Smooth muscle cell (in vitro differentiated cells): ENCODE data around the gene LRIT2. TPM values are rescaled to one million over a fixed set of nuclear protein-coding genes. Genes with fewer than 3 reads are reported as not detected.

Experiments used
- DNase-seq: peaks from one replicate; lab custom pipeline; 2025; ENCODE audit not compliant: unreplicated experiment; lab: John Stamatoyannopoulos, UW
- H2AFZ ChIP-seq: fragments of 200-600 bp; sonication (generic); 2 replicates; pipeline ENCODE4 v1.6.0; 2016; ENCODE audit warnings: antibody characterized with exemption, low read depth, mild to moderate bottlenecking
- H3F3A ChIP-seq: fragments of 200-600 bp; sonication (generic); 2 replicates; pipeline ENCODE4 v1.6.0; 2017; ENCODE audit warnings: antibody characterized with exemption, low read depth
- H3K27ac ChIP-seq: fragments of 200-600 bp; sonication (generic); 2 replicates; pipeline ENCODE4 v1.5.1; 2016; ENCODE audit warnings: low read depth, mild to moderate bottlenecking
- H3K27me3 ChIP-seq: fragments of 200-600 bp; sonication (generic); 2 replicates; pipeline ENCODE4 v1.6.1; 2016; ENCODE audit warnings: low read depth, mild to moderate bottlenecking
- H3K36me3 ChIP-seq: fragments of 200-600 bp; sonication (generic); 2 replicates; pipeline ENCODE4 v1.5.1; 2016; ENCODE audit warnings: low read depth
- H3K4me1 ChIP-seq: fragments of 200-600 bp; sonication (generic); 2 replicates; pipeline ENCODE4 v1.5.1; 2016; ENCODE audit warnings: low read depth
- H3K4me2 ChIP-seq: fragments of 200-600 bp; sonication (generic); 2 replicates; pipeline ENCODE4 v1.6.0; 2016; ENCODE audit warnings: mild to moderate bottlenecking
- H3K4me3 ChIP-seq: fragments of 200-600 bp; sonication (generic); 2 replicates; pipeline ENCODE4 v1.5.1; 2016; ENCODE audit warnings: mild to moderate bottlenecking
- H3K79me2 ChIP-seq: fragments of 200-600 bp; sonication (generic); 2 replicates; pipeline ENCODE4 v1.6.0; 2016; ENCODE audit warnings: low read depth, mild to moderate bottlenecking
- H3K9ac ChIP-seq: fragments of 200-600 bp; sonication (generic); 2 replicates; pipeline ENCODE4 v1.6.0; 2016; ENCODE audit warnings: low read depth
- H3K9me3 ChIP-seq: fragments of 200-600 bp; sonication (generic); replicated peaks from 2 replicates; pipeline ENCODE4 v1.5.1; 2016; ENCODE audit warnings: low read depth
- H4K20me1 ChIP-seq: fragments of 200-600 bp; sonication (generic); 2 replicates; pipeline ENCODE4 v1.6.0; 2016; ENCODE audit warnings: low read depth
- WGBS: methylation state at CpG from one replicate; pipeline ENCODE4 v1.1.7; 2016; ENCODE audit warnings: low lambda C conversion rate; 5-methylcytosine and 5-hydroxymethylcytosine counted together
- polyA plus RNA-seq: library from polyadenylated mRNA; unstranded; fragments of >200 nt; fragmentation: Nextera tagmentation; extraction: Ambion mirVana; gene quantifications from 2 replicates; pipeline ENCODE4 v1.2.1, GENCODE V29; 2016
- total RNA-seq: library from RNA; depleted of rRNA; stranded (reverse); fragments of >200 nt; gene quantifications from 2 replicates; pipeline ENCODE4 v1.2.3, GENCODE V29; 2014
- TF ChIP-seq, protein P1 (sequence below): fragments of 200-600 bp; sonication (generic); IDR thresholded peaks from 2 replicates; pipeline ENCODE4 v1.5.1; 2017; ENCODE audit warnings: borderline replicate concordance, mild to moderate bottlenecking, antibody characterized with exemption; ENCODE audit not compliant: insufficient read depth, poor library complexity, severe bottlenecking

The LRIT2 gene
- total and polyA plus RNA-seq, 2 experiments from 2014 or later = not detected

- Histone ChIP-seq H4K20me1 (no peaks in the 10 kb centered on the region), H3F3A (no peaks in the 10 kb centered on the region), H3K36me3 (no peaks in the 10 kb centered on the region), H3K79me2 (no peaks in the 10 kb centered on the region), H3K9me3 (no peaks in the 10 kb centered on the region), H3K27me3 (peaks cover 63% of the 10 kb centered on the region), H2AFZ (peak within 1 kb of the TSS; percentile 94), H3K27ac (no peak within 1 kb of the TSS), H3K9ac (no peak within 1 kb of the TSS), H3K4me3 (peak within 1 kb of the TSS; percentile 69), H3K4me2 (peak within 1 kb of the TSS; percentile 97), H3K4me1 (no peaks in the 10 kb centered on the region)
- TF ChIP-seq, protein P1, sequence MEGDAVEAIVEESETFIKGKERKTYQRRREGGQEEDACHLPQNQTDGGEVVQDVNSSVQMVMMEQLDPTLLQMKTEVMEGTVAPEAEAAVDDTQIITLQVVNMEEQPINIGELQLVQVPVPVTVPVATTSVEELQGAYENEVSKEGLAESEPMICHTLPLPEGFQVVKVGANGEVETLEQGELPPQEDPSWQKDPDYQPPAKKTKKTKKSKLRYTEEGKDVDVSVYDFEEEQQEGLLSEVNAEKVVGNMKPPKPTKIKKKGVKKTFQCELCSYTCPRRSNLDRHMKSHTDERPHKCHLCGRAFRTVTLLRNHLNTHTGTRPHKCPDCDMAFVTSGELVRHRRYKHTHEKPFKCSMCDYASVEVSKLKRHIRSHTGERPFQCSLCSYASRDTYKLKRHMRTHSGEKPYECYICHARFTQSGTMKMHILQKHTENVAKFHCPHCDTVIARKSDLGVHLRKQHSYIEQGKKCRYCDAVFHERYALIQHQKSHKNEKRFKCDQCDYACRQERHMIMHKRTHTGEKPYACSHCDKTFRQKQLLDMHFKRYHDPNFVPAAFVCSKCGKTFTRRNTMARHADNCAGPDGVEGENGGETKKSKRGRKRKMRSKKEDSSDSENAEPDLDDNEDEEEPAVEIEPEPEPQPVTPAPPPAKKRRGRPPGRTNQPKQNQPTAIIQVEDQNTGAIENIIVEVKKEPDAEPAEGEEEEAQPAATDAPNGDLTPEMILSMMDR = no peak
- DNase-seq = peak; percentile 32
- WGBS = 5% methylated on average over 37 of the region's 61 CpGs
Observed at GRCh38 chr10:84194424-84195043, 30.8 kb downstream of the LRIT2 start, which contains the start of gene CDHR1. TSS of gene CDHR1 (plus strand) at chr10:84194537. CDS start at chr10:84194761, 224 bp downstream.

- no peaks in the 10 kb centered on the region for H3K4me1 ChIP-seq
- 43% methylated on average over 5 of the region's 5 CpGs for WGBS
- H3K36me3 ChIP-seq = no peaks in the 10 kb centered on the region
- peak overlapping the region; percentile 94 for H2AFZ ChIP-seq
- H4K20me1 ChIP-seq = no peaks in the 10 kb centered on the region
- DNase-seq = no peak
- H3K27me3 ChIP-seq = peaks cover 63% of the 10 kb centered on the region
- TF ChIP-seq, protein P1 = no peak
- no peaks in the 10 kb centered on the region for H3F3A ChIP-seq
- no peak overlapping the region for H3K27ac ChIP-seq
- H3K4me2 ChIP-seq = peak overlapping the region; percentile 97
- H3K9me3 ChIP-seq = no peaks in the 10 kb centered on the region
- peak overlapping the region; percentile 69 for H3K4me3 ChIP-seq
- H3K79me2 ChIP-seq = no peaks in the 10 kb centered on the region
- H3K9ac ChIP-seq = no peak overlapping the region
Observed at GRCh38 chr10:84193846-84194423, 31.4 kb downstream of the LRIT2 start.

DNA sequence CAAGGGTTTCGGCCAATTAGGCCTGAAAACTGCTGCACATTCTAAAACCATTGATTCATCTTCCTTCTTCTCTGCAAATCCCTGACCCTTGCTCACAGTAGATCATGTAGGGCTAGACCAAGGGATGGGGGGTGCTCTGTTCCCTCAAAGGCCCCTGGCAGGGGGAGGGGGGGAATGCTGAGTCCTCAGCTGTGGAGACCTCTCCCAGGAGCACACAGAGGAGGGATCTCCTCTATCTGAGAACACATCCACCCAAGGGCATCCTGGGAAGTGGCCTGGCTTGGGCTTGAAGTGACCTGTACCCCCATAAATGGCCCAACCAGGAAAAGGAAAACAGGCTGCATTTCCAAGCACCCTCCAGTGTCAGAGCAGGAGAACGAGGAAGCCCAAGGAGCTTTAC is 32.0 kb downstream of the LRIT2 start:
- Histone ChIP-seq H3K4me1 (no peaks in the 10 kb centered on the region), H3K9ac (no peak overlapping the region), H3K36me3 (no peaks in the 10 kb centered on the region), H3K79me2 (no peaks in the 10 kb centered on the region), H3K27ac (no peak overlapping the region), H3K4me2 (no peak overlapping the region), H2AFZ (no peak overlapping the region), H3K27me3 (peaks cover 63% of the 10 kb centered on the region), H3F3A (no peaks in the 10 kb centered on the region), H3K9me3 (no peaks in the 10 kb centered on the region), H4K20me1 (no peaks in the 10 kb centered on the region), H3K4me3 (no peak overlapping the region)
- TF ChIP-seq, protein P1 = no peak
- no peak for DNase-seq
- WGBS = 87% methylated on average over 2 of the region's 2 CpGs

GRCh38 chr10:84191106-84191505 is 34.2 kb downstream of the LRIT2 start:
- DNase-seq = no peak
- no peaks in the 10 kb centered on the region for H3K4me1 ChIP-seq
- no peaks in the 10 kb centered on the region for H3K79me2 ChIP-seq
- H4K20me1 ChIP-seq = no peaks in the 10 kb centered on the region
- TF ChIP-seq, protein P1 = no peak
- no peak overlapping the region for H3K9ac ChIP-seq
- H3K27ac ChIP-seq = no peak overlapping the region
- no peak overlapping the region for H2AFZ ChIP-seq
- no peak overlapping the region for H3K4me3 ChIP-seq
- 83% methylated on average over 5 of the region's 5 CpGs for WGBS
- no peaks in the 10 kb centered on the region for H3F3A ChIP-seq
- no peaks in the 10 kb centered on the region for H3K36me3 ChIP-seq
- no peaks in the 10 kb centered on the region for H3K9me3 ChIP-seq
- no peak overlapping the region for H3K4me2 ChIP-seq
- peaks cover 48% of the 10 kb centered on the region for H3K27me3 ChIP-seq
